Smooth muscle cell (in vitro differentiated cells): ENCODE results near the gene APBA2. TPM values are rescaled to one million over a fixed set of nuclear protein-coding genes. Genes with fewer than 3 reads are reported as not detected.
A peak's percentile ranks its signal among the peaks of the same experiment; 100 is the strongest.

Experiments
- DNase-seq: peaks from one replicate; lab custom pipeline; 2025; ENCODE audit not compliant: unreplicated experiment; lab: John Stamatoyannopoulos, UW
- H2AFZ ChIP-seq: fragments of 200-600 bp; sonication (generic); 2 replicates; pipeline ENCODE4 v1.6.0; 2016; ENCODE audit warnings: antibody characterized with exemption, low read depth, mild to moderate bottlenecking
- H3F3A ChIP-seq: fragments of 200-600 bp; sonication (generic); 2 replicates; pipeline ENCODE4 v1.6.0; 2017; ENCODE audit warnings: antibody characterized with exemption, low read depth
- H3K27ac ChIP-seq: fragments of 200-600 bp; sonication (generic); 2 replicates; pipeline ENCODE4 v1.5.1; 2016; ENCODE audit warnings: low read depth, mild to moderate bottlenecking
- H3K27me3 ChIP-seq: fragments of 200-600 bp; sonication (generic); 2 replicates; pipeline ENCODE4 v1.6.1; 2016; ENCODE audit warnings: low read depth, mild to moderate bottlenecking
- H3K36me3 ChIP-seq: fragments of 200-600 bp; sonication (generic); 2 replicates; pipeline ENCODE4 v1.5.1; 2016; ENCODE audit warnings: low read depth
- H3K4me1 ChIP-seq: fragments of 200-600 bp; sonication (generic); 2 replicates; pipeline ENCODE4 v1.5.1; 2016; ENCODE audit warnings: low read depth
- H3K4me2 ChIP-seq: fragments of 200-600 bp; sonication (generic); 2 replicates; pipeline ENCODE4 v1.6.0; 2016; ENCODE audit warnings: mild to moderate bottlenecking
- H3K4me3 ChIP-seq: fragments of 200-600 bp; sonication (generic); 2 replicates; pipeline ENCODE4 v1.5.1; 2016; ENCODE audit warnings: mild to moderate bottlenecking
- H3K79me2 ChIP-seq: fragments of 200-600 bp; sonication (generic); 2 replicates; pipeline ENCODE4 v1.6.0; 2016; ENCODE audit warnings: low read depth, mild to moderate bottlenecking
- H3K9ac ChIP-seq: fragments of 200-600 bp; sonication (generic); 2 replicates; pipeline ENCODE4 v1.6.0; 2016; ENCODE audit warnings: low read depth
- H3K9me3 ChIP-seq: fragments of 200-600 bp; sonication (generic); replicated peaks from 2 replicates; pipeline ENCODE4 v1.5.1; 2016; ENCODE audit warnings: low read depth
- H4K20me1 ChIP-seq: fragments of 200-600 bp; sonication (generic); 2 replicates; pipeline ENCODE4 v1.6.0; 2016; ENCODE audit warnings: low read depth
- WGBS: methylation state at CpG from one replicate; pipeline ENCODE4 v1.1.7; 2016; ENCODE audit warnings: low lambda C conversion rate; 5-methylcytosine and 5-hydroxymethylcytosine counted together
- polyA plus RNA-seq: library from polyadenylated mRNA; unstranded; fragments of >200 nt; fragmentation: Nextera tagmentation; extraction: Ambion mirVana; gene quantifications from 2 replicates; pipeline ENCODE4 v1.2.1, GENCODE V29; 2016
- total RNA-seq: library from RNA; depleted of rRNA; stranded (reverse); fragments of >200 nt; gene quantifications from 2 replicates; pipeline ENCODE4 v1.2.3, GENCODE V29; 2014
- TF ChIP-seq, protein P1 (sequence below): fragments of 200-600 bp; sonication (generic); IDR thresholded peaks from 2 replicates; pipeline ENCODE4 v1.5.1; 2017; ENCODE audit warnings: borderline replicate concordance, mild to moderate bottlenecking, antibody characterized with exemption; ENCODE audit not compliant: insufficient read depth, poor library complexity, severe bottlenecking

The APBA2 gene
- total and polyA plus RNA-seq, 2 experiments from 2014 or later, result 10.2 to 14.9 TPM

DNA sequence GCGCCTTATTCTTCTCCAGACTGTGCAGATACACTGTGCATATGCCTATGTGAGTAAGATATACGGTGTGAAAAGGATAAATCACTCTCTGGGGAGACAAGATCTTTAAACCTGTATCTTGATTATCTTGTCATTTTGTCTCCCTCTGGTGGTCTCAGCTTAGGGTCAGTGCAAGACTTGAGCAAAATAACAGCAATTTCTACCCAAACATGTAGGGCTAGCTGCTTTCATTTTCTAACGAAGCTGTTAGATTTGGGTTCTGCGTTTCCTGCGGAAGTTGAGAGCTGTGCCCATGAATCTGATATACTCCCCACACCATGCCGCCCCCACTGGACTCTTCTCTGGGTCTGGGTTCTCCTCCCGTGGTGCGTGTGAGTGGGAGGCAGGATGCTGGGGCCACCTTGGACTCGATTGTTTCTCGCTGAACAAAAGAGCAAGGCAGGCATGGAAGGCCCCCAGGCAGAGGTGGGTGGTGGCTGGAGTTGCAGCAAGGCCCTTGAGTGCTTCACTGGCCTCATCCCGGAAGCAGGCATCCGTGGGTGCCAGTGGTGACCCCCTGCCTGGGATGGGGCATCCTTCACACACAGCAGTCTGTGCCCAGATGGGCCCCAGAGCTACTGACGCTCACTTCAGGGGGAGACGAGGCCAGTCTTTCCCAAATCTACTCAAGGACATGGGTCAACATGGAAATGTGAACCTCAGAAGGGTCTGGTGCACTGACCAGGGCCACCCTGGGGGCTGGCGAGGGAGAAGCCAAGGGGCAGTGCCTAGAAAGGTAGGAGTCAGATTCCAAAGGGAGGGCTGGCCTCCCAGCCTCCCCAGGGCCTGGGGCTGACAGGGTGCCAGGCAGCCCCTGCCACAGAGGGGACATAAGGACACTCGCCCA, 204.2 kb downstream of the APBA2 start:
- no peaks in the 10 kb centered on the region for H3F3A ChIP-seq
- H3K9ac ChIP-seq, result no peak overlapping the region
- WGBS, result 87% methylated on average over 16 of the region's 16 CpGs
- H3K79me2 ChIP-seq, result no peaks in the 10 kb centered on the region
- no peaks in the 10 kb centered on the region for H3K27me3 ChIP-seq
- no peak overlapping the region for H2AFZ ChIP-seq
- no peak for DNase-seq
- TF ChIP-seq, protein P1, sequence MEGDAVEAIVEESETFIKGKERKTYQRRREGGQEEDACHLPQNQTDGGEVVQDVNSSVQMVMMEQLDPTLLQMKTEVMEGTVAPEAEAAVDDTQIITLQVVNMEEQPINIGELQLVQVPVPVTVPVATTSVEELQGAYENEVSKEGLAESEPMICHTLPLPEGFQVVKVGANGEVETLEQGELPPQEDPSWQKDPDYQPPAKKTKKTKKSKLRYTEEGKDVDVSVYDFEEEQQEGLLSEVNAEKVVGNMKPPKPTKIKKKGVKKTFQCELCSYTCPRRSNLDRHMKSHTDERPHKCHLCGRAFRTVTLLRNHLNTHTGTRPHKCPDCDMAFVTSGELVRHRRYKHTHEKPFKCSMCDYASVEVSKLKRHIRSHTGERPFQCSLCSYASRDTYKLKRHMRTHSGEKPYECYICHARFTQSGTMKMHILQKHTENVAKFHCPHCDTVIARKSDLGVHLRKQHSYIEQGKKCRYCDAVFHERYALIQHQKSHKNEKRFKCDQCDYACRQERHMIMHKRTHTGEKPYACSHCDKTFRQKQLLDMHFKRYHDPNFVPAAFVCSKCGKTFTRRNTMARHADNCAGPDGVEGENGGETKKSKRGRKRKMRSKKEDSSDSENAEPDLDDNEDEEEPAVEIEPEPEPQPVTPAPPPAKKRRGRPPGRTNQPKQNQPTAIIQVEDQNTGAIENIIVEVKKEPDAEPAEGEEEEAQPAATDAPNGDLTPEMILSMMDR, result peak; percentile 38
- no peak overlapping the region for H3K27ac ChIP-seq
- H4K20me1 ChIP-seq, result no peaks in the 10 kb centered on the region
- no peaks in the 10 kb centered on the region for H3K9me3 ChIP-seq
- H3K4me1 ChIP-seq, result no peaks in the 10 kb centered on the region
- no peaks in the 10 kb centered on the region for H3K36me3 ChIP-seq
- no peak overlapping the region for H3K4me3 ChIP-seq
- no peak overlapping the region for H3K4me2 ChIP-seq

DNA sequence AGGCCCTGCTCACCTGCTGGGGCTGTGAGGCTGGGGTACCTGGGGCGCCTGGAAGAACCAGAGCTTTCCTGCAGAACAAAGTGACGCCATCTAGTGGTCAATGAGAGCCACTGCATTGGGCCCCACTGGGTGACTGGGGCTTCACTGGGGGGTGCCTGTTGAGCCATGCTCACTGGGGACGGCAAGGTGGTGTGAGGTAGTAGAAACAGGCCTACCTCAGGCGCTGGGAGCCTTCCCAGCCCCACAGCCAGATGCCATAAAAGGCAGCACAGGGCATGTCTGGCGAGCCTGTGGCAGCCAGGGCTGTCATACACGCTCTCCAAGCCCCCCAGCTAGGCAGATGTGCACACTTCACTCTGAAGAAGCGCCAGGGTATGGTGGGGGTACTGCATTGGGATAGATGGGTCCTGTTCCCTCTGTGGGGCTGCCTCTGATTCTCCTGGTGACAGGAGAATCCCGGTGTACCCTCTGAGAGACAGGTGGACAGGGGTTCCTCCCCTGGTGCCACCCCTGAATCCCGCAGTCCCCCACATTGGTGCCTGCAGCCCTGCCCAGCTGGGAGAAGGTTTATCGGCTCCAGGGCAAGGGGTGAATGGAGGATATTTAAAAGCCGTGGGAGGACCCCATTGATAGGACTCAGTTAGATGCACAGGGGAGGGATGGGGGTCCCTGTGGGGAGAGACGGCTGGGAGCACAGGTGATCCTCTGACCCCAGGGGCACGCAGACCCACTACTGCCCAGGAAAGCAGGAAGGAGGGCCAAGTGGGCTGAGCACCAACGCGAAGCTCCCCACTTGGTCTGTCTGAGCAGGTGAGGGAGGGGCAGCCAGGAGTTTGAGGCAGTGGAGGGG, 205.1 kb downstream of the APBA2 start:
- TF ChIP-seq, protein P1, result peak; percentile 85
- no peak for DNase-seq
- no peaks in the 10 kb centered on the region for H3K27me3 ChIP-seq
- H3K27ac ChIP-seq, result no peak overlapping the region
- no peak overlapping the region for H3K9ac ChIP-seq
- H3K9me3 ChIP-seq, result no peaks in the 10 kb centered on the region
- no peaks in the 10 kb centered on the region for H3K79me2 ChIP-seq
- 80% methylated on average over 15 of the region's 15 CpGs for WGBS
- no peak overlapping the region for H3K4me3 ChIP-seq
- no peak overlapping the region for H3K4me2 ChIP-seq
- H4K20me1 ChIP-seq, result no peaks in the 10 kb centered on the region
- H2AFZ ChIP-seq, result no peak overlapping the region
- H3K36me3 ChIP-seq, result no peaks in the 10 kb centered on the region
- no peaks in the 10 kb centered on the region for H3K4me1 ChIP-seq
- no peaks in the 10 kb centered on the region for H3F3A ChIP-seq

DNA sequence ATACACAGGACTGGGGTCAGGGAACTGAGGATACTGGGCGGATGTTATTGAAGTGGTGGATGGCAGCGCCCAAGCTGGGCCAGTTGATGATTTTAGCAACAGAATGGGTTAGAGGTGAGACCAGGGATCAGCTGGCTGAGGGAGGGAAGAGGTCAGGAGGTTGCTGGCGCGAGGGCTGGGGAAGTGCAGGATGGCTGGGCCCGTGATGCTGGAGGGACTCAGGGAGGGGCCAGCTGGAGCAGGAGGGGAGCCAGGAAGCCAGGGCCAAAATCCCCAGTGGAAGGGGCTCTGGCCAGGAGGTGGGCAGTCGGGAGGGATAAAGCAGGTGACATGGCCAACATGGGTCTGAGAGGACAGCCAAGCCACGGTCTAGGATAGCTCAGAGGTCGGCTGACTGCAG, 205.9 kb downstream of the APBA2 start:
- H3K4me2 ChIP-seq, result no peak overlapping the region
- H2AFZ ChIP-seq, result no peak overlapping the region
- no peak overlapping the region for H3K4me3 ChIP-seq
- H3K9me3 ChIP-seq, result no peaks in the 10 kb centered on the region
- H4K20me1 ChIP-seq, result no peaks in the 10 kb centered on the region
- H3K4me1 ChIP-seq, result no peaks in the 10 kb centered on the region
- H3K79me2 ChIP-seq, result no peaks in the 10 kb centered on the region
- TF ChIP-seq, protein P1, result no peak
- no peaks in the 10 kb centered on the region for H3K36me3 ChIP-seq
- H3F3A ChIP-seq, result no peaks in the 10 kb centered on the region
- 89% methylated on average over 8 of the region's 8 CpGs for WGBS
- H3K27me3 ChIP-seq, result no peaks in the 10 kb centered on the region
- DNase-seq, result no peak
- no peak overlapping the region for H3K9ac ChIP-seq
- no peak overlapping the region for H3K27ac ChIP-seq
